Smooth muscle cell (in vitro differentiated cells): Measurements from ENCODE around the gene ATP6V1C2. TPM values are rescaled to one million over a fixed set of nuclear protein-coding genes. Genes with fewer than 3 reads are reported as not detected.

Source experiments
- DNase-seq: peaks from one replicate; lab custom pipeline; 2025; ENCODE audit not compliant: unreplicated experiment; lab: John Stamatoyannopoulos, UW
- H2AFZ ChIP-seq: fragments of 200-600 bp; sonication (generic); 2 replicates; pipeline ENCODE4 v1.6.0; 2016; ENCODE audit warnings: antibody characterized with exemption, low read depth, mild to moderate bottlenecking
- H3F3A ChIP-seq: fragments of 200-600 bp; sonication (generic); 2 replicates; pipeline ENCODE4 v1.6.0; 2017; ENCODE audit warnings: antibody characterized with exemption, low read depth
- H3K27ac ChIP-seq: fragments of 200-600 bp; sonication (generic); 2 replicates; pipeline ENCODE4 v1.5.1; 2016; ENCODE audit warnings: low read depth, mild to moderate bottlenecking
- H3K27me3 ChIP-seq: fragments of 200-600 bp; sonication (generic); 2 replicates; pipeline ENCODE4 v1.6.1; 2016; ENCODE audit warnings: low read depth, mild to moderate bottlenecking
- H3K36me3 ChIP-seq: fragments of 200-600 bp; sonication (generic); 2 replicates; pipeline ENCODE4 v1.5.1; 2016; ENCODE audit warnings: low read depth
- H3K4me1 ChIP-seq: fragments of 200-600 bp; sonication (generic); 2 replicates; pipeline ENCODE4 v1.5.1; 2016; ENCODE audit warnings: low read depth
- H3K4me2 ChIP-seq: fragments of 200-600 bp; sonication (generic); 2 replicates; pipeline ENCODE4 v1.6.0; 2016; ENCODE audit warnings: mild to moderate bottlenecking
- H3K4me3 ChIP-seq: fragments of 200-600 bp; sonication (generic); 2 replicates; pipeline ENCODE4 v1.5.1; 2016; ENCODE audit warnings: mild to moderate bottlenecking
- H3K79me2 ChIP-seq: fragments of 200-600 bp; sonication (generic); 2 replicates; pipeline ENCODE4 v1.6.0; 2016; ENCODE audit warnings: low read depth, mild to moderate bottlenecking
- H3K9ac ChIP-seq: fragments of 200-600 bp; sonication (generic); 2 replicates; pipeline ENCODE4 v1.6.0; 2016; ENCODE audit warnings: low read depth
- H3K9me3 ChIP-seq: fragments of 200-600 bp; sonication (generic); replicated peaks from 2 replicates; pipeline ENCODE4 v1.5.1; 2016; ENCODE audit warnings: low read depth
- H4K20me1 ChIP-seq: fragments of 200-600 bp; sonication (generic); 2 replicates; pipeline ENCODE4 v1.6.0; 2016; ENCODE audit warnings: low read depth
- WGBS: methylation state at CpG from one replicate; pipeline ENCODE4 v1.1.7; 2016; ENCODE audit warnings: low lambda C conversion rate; 5-methylcytosine and 5-hydroxymethylcytosine counted together
- polyA plus RNA-seq: library from polyadenylated mRNA; unstranded; fragments of >200 nt; fragmentation: Nextera tagmentation; extraction: Ambion mirVana; gene quantifications from 2 replicates; pipeline ENCODE4 v1.2.1, GENCODE V29; 2016
- total RNA-seq: library from RNA; depleted of rRNA; stranded (reverse); fragments of >200 nt; gene quantifications from 2 replicates; pipeline ENCODE4 v1.2.3, GENCODE V29; 2014
- TF ChIP-seq, protein P1 (sequence below): fragments of 200-600 bp; sonication (generic); IDR thresholded peaks from 2 replicates; pipeline ENCODE4 v1.5.1; 2017; ENCODE audit warnings: borderline replicate concordance, mild to moderate bottlenecking, antibody characterized with exemption; ENCODE audit not compliant: insufficient read depth, poor library complexity, severe bottlenecking

Gene ATP6V1C2, protein sequence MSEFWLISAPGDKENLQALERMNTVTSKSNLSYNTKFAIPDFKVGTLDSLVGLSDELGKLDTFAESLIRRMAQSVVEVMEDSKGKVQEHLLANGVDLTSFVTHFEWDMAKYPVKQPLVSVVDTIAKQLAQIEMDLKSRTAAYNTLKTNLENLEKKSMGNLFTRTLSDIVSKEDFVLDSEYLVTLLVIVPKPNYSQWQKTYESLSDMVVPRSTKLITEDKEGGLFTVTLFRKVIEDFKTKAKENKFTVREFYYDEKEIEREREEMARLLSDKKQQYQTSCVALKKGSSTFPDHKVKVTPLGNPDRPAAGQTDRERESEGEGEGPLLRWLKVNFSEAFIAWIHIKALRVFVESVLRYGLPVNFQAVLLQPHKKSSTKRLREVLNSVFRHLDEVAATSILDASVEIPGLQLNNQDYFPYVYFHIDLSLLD
- total RNA-seq (0.36 and 1.5 TPM in 2 replicates), polyA plus RNA-seq (0.19 and 0.53 TPM in 2 replicates)

DNA sequence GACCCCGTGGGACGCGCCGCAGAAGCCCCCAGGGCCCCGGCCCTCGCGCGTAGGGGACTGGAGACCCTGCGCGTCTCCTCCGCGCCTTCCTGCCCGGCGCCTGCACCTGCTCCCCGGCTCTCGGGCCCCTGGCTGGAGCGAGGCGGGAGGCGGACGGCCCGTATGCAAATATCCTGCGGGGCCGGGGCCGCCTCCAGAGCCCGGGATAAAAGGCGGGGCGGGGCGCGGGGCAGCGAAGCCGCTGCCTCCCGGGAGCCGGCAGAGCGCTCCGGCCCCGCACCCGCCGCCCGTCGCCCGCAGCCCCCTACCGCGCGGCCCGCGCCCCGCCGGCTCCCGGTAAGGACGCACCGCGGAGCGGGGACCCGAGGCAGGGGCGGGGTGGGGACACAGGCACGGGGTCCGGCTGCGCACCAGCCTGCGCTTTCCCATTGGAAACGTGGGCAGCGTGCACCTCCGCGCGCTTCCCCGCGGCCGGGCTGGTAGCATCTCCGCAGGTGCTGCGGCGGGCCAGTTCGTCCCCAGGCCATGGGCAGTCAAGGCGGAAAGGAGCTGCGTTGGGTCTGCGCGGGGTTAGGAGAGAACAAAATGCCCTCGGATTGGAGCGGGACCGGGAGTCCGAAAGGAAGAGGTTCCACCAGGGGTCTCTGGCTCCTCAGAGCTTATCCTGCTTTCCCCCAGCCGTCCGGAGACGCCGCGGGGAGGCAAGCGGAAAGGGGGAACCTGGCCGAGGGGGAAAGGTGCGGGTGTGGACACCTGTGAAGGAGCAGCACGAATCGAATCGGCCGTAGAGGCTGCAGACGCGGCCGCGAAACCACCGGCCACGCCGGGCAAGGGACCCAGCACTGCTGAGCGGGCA is at the start of gene ATP6V1C2:
Gene ATP6V1C2 (plus strand): TSS at position 235 of the 856 bp plus-strand sequence. CDS start 1,220 bp downstream, outside the sequence.
- no peaks in the 10 kb centered on the region for H4K20me1 ChIP-seq
- H2AFZ ChIP-seq: no peak within 1 kb of the TSS
- peak within 1 kb of the TSS; percentile 83 for H3K4me2 ChIP-seq
- no peaks in the 10 kb centered on the region for H3K36me3 ChIP-seq
- H3K4me1 ChIP-seq: peaks cover 14% of the 10 kb centered on the region
- H3K9ac ChIP-seq: no peak within 1 kb of the TSS
- DNase-seq: no peak
- 4% methylated on average over 49 of the region's 99 CpGs for WGBS
- no peak within 1 kb of the TSS for H3K27ac ChIP-seq
- peaks cover 3% of the 10 kb centered on the region for H3F3A ChIP-seq
- TF ChIP-seq, protein P1, sequence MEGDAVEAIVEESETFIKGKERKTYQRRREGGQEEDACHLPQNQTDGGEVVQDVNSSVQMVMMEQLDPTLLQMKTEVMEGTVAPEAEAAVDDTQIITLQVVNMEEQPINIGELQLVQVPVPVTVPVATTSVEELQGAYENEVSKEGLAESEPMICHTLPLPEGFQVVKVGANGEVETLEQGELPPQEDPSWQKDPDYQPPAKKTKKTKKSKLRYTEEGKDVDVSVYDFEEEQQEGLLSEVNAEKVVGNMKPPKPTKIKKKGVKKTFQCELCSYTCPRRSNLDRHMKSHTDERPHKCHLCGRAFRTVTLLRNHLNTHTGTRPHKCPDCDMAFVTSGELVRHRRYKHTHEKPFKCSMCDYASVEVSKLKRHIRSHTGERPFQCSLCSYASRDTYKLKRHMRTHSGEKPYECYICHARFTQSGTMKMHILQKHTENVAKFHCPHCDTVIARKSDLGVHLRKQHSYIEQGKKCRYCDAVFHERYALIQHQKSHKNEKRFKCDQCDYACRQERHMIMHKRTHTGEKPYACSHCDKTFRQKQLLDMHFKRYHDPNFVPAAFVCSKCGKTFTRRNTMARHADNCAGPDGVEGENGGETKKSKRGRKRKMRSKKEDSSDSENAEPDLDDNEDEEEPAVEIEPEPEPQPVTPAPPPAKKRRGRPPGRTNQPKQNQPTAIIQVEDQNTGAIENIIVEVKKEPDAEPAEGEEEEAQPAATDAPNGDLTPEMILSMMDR: no peak
- H3K9me3 ChIP-seq: no peaks in the 10 kb centered on the region
- peaks cover 94% of the 10 kb centered on the region for H3K27me3 ChIP-seq
- no peaks in the 10 kb centered on the region for H3K79me2 ChIP-seq
- peak within 1 kb of the TSS; percentile 48 for H3K4me3 ChIP-seq

DNA sequence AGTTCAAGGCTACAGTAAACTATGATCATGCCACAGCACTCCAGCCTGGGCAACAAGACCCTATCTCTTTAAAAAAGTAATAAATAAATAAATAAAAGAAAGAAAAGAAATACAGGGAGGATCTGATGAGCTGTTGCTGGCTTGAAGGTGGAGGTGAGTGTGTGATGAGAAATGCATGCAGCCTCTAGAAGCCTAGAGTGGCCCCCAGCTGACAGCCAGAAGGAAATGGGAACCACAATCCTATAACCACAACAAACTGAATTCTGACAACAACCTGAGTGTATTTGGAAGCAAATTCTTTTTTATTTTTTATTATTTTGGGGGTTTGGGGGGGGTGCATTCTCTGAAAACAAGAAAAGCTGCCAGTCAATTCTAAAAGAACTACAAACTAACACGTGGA is 46.3 kb upstream of the ATP6V1C2 start:
- no peak for DNase-seq
- no peak overlapping the region for H3K9ac ChIP-seq
- H4K20me1 ChIP-seq: peaks cover 7% of the 10 kb centered on the region
- no peak overlapping the region for H3K27ac ChIP-seq
- H3K9me3 ChIP-seq: no peaks in the 10 kb centered on the region
- H3K4me1 ChIP-seq: no peaks in the 10 kb centered on the region
- no peaks in the 10 kb centered on the region for H3K79me2 ChIP-seq
- H2AFZ ChIP-seq: no peak overlapping the region
- no peak overlapping the region for H3K4me2 ChIP-seq
- TF ChIP-seq, protein P1: no peak
- H3K4me3 ChIP-seq: no peak overlapping the region
- WGBS: 92% methylated on average over 1 of the region's 1 CpG
- no peaks in the 10 kb centered on the region for H3K27me3 ChIP-seq
- peaks cover 14% of the 10 kb centered on the region for H3K36me3 ChIP-seq
- H3F3A ChIP-seq: no peaks in the 10 kb centered on the region

DNA sequence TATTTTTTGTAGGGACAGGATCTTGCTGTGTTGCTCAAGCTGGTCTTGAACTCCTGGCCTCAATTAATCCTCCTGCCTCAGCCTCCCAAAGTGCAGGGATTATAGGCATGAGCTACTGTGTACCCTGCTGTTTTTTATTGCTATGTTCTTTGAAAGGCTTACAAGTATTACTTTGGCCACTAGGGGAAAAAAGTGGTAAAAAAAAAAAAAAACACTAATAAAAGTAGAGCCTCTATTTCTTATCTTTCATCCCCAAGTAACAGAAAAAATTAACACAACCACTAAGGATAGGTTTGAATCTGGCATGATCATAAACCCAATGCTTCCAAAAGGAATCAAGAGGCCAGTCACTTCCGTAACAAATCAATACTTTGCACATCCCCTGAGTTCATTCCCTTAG is 43.2 kb upstream of the ATP6V1C2 start:
- Histone ChIP-seq H3K27me3 (no peaks in the 10 kb centered on the region), H2AFZ (no peak overlapping the region), H3K79me2 (peaks cover 5% of the 10 kb centered on the region), H3K4me1 (no peaks in the 10 kb centered on the region), H3K27ac (no peak overlapping the region), H3K4me3 (no peak overlapping the region), H3F3A (no peaks in the 10 kb centered on the region), H3K4me2 (no peak overlapping the region), H4K20me1 (peaks cover 7% of the 10 kb centered on the region), H3K36me3 (peaks cover 10% of the 10 kb centered on the region), H3K9me3 (no peaks in the 10 kb centered on the region), H3K9ac (no peak overlapping the region)
- no peak for DNase-seq
- TF ChIP-seq, protein P1: peak; percentile 27
- WGBS: 98% methylated on average over 1 of the region's 1 CpG
